ENCODE measurements around the gene CDKN2C.
A peak's percentile ranks its signal among the peaks of the same experiment; 100 is the strongest.

Gene CDKN2C

GRCh38 chr1:50978144-50978851 lies 8.3 kb downstream of the CDKN2C start:
- H3K27ac ChIP-seq (ENCODE audit: low read depth, low read length), result peak overlapping the region; percentile 95
- peaks cover 3 to 67% (median 30%) of the 10 kb centered on the region in 5 donors for H3K4me1 ChIP-seq (ENCODE audit: control insufficient read depth in 5 of 5, insufficient read depth in 5 of 5, low read length in 5 of 5)
- no peaks in the 10 kb centered on the region for H3K27me3 ChIP-seq (ENCODE audit: control insufficient read depth in 5 of 5, insufficient read depth in 4 of 5, low read length in 5 of 5)
- peaks cover 0 to 3% (median 0%) of the 10 kb centered on the region in 5 donors for H3K36me3 ChIP-seq (ENCODE audit: control insufficient read depth in 5 of 5, insufficient read depth in 5 of 5, low read length in 5 of 5)
- peak overlapping the region; percentile 80 to 92 (median 83) for H3K9ac ChIP-seq (ENCODE audit: low read length in 5 of 5)
- peak overlapping the region; percentile 84 to 95 (median 90) for H3K4me3 ChIP-seq (ENCODE audit: low read depth in 1 of 5, low read length in 5 of 5)
- H3K9me3 ChIP-seq (ENCODE audit: control insufficient read depth in 5 of 5, low read length in 5 of 5), result no peaks in the 10 kb centered on the region

GRCh38 chr1:50978852-50979781 lies 9.1 kb downstream of the CDKN2C start:
- Histone ChIP-seq H3K4me3 (ENCODE audit: low read depth in 1 of 5, low read length in 5 of 5) (peak overlapping the region; percentile 84 to 95 (median 90)), H3K27ac (ENCODE audit: low read depth, low read length) (peak overlapping the region; percentile 95)

DNA sequence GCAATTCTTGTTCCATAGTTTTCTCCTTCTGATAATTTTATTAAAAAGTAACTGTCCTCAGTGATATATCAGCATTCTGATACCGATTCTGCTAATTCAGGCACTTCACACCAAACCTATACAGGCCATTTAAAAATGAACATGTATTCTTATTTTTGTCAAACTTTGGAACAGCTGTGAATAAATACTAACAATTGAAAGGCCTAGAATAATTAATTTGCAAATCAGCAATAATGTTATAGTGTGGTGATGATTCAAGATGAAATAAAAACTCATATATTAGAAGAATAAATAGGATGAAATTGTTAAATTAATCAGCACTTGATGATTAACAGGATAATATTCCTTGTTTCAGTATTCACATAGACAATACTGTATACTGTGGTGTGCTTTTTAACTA lies 9.9 kb downstream of the CDKN2C start:
- Histone ChIP-seq H3K4me3 (ENCODE audit: low read depth in 1 of 5, low read length in 5 of 5) (peak overlapping the region in 3 of 5 donors; percentile 9 to 84 (median 26)), H3K27me3 (ENCODE audit: control insufficient read depth in 5 of 5, insufficient read depth in 4 of 5, low read length in 5 of 5) (no peaks in the 10 kb centered on the region), H3K9ac (ENCODE audit: low read length in 5 of 5) (peak overlapping the region in 3 of 5 donors; percentile 30 to 92 (median 85)), H3K9me3 (ENCODE audit: control insufficient read depth in 5 of 5, low read length in 5 of 5) (no peaks in the 10 kb centered on the region), H3K4me1 (ENCODE audit: control insufficient read depth in 5 of 5, insufficient read depth in 5 of 5, low read length in 5 of 5) (peaks cover 3 to 69% (median 32%) of the 10 kb centered on the region in 5 donors), H3K36me3 (ENCODE audit: control insufficient read depth in 5 of 5, insufficient read depth in 5 of 5, low read length in 5 of 5) (no peaks in the 10 kb centered on the region), H3K27ac (ENCODE audit: low read depth, low read length) (peak overlapping the region; percentile 95)

More at GRCh38 chr1:50978852-50979781, 9.1 kb downstream of the CDKN2C start:
- H3K9me3 ChIP-seq (ENCODE audit: control insufficient read depth in 5 of 5, low read length in 5 of 5), result no peaks in the 10 kb centered on the region
- H3K36me3 ChIP-seq (ENCODE audit: control insufficient read depth in 5 of 5, insufficient read depth in 5 of 5, low read length in 5 of 5), result no peaks in the 10 kb centered on the region
- H3K27me3 ChIP-seq (ENCODE audit: control insufficient read depth in 5 of 5, insufficient read depth in 4 of 5, low read length in 5 of 5), result no peaks in the 10 kb centered on the region
- H3K4me1 ChIP-seq (ENCODE audit: control insufficient read depth in 5 of 5, insufficient read depth in 5 of 5, low read length in 5 of 5), result peaks cover 3 to 68% (median 30%) of the 10 kb centered on the region in 5 donors
- H3K9ac ChIP-seq (ENCODE audit: low read length in 5 of 5), result peak overlapping the region; percentile 80 to 92 (median 83)

GRCh38 chr1:50980505-50980904 lies 10.5 kb downstream of the CDKN2C start:
- H3K4me3 ChIP-seq (ENCODE audit: low read depth in 1 of 5, low read length in 5 of 5), result no peak overlapping the region
- peaks cover 3 to 65% (median 33%) of the 10 kb centered on the region in 5 donors for H3K4me1 ChIP-seq (ENCODE audit: control insufficient read depth in 5 of 5, insufficient read depth in 5 of 5, low read length in 5 of 5)

DNA sequence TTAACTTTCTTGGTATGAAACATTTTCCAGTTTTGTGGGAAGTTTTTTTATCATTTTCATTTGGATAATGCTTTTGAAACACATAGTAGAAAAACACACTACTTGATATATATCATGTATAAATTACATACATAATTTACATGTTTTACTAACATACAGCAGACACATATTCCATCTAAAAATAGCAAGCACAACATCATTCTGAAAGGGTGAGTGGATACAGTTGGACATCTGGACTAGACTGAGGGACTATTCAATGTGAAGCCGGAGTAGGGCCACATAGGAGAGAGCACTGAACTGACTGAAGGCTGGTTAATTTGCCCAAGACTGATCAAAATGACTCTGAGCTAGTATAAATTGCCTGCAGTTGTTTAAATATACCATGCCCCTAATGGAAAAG lies 11.7 kb downstream of the CDKN2C start:
- Histone ChIP-seq H3K36me3 (ENCODE audit: control insufficient read depth in 5 of 5, insufficient read depth in 5 of 5, low read length in 5 of 5) (no peaks in the 10 kb centered on the region), H3K27ac (ENCODE audit: low read depth, low read length) (peak overlapping the region; percentile 95), H3K27me3 (ENCODE audit: control insufficient read depth in 5 of 5, insufficient read depth in 4 of 5, low read length in 5 of 5) (no peaks in the 10 kb centered on the region), H3K4me1 (ENCODE audit: control insufficient read depth in 5 of 5, insufficient read depth in 5 of 5, low read length in 5 of 5) (peaks cover 0 to 53% (median 28%) of the 10 kb centered on the region in 5 donors), H3K4me3 (ENCODE audit: low read depth in 1 of 5, low read length in 5 of 5) (peak overlapping the region in 4 of 5 donors; percentile 20 to 37 (median 31)), H3K9ac (ENCODE audit: low read length in 5 of 5) (peak overlapping the region in 3 of 5 donors; percentile 30 to 92 (median 85)), H3K9me3 (ENCODE audit: control insufficient read depth in 5 of 5, low read length in 5 of 5) (no peaks in the 10 kb centered on the region)

More at GRCh38 chr1:50980505-50980904, 10.5 kb downstream of the CDKN2C start:
- H3K27ac ChIP-seq (ENCODE audit: low read depth, low read length), result peak overlapping the region; percentile 95
- H3K9me3 ChIP-seq (ENCODE audit: control insufficient read depth in 5 of 5, low read length in 5 of 5), result no peaks in the 10 kb centered on the region
- H3K36me3 ChIP-seq (ENCODE audit: control insufficient read depth in 5 of 5, insufficient read depth in 5 of 5, low read length in 5 of 5), result no peaks in the 10 kb centered on the region
- H3K9ac ChIP-seq (ENCODE audit: low read length in 5 of 5), result peak overlapping the region in 3 of 5 donors; percentile 4 to 92 (median 85)
- H3K27me3 ChIP-seq (ENCODE audit: control insufficient read depth in 5 of 5, insufficient read depth in 4 of 5, low read length in 5 of 5), result no peaks in the 10 kb centered on the region

DNA sequence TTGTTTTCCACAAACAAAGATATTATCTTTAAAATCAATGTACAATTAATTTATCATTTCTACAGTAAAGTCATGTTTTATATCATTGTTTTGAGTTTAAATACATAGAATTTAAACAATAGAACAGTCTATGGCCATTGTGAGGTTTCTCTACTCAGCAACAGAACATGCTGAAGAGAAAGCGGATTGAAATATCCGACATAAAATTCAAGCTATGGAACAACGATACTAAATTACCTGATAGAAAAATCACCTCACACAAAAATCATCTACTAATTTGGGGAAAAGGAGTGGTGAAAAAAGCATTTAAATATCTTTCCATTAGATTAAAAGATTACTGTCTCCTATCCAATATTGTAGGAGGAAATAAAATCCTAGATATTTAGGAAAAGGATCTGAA lies 12.6 kb downstream of the CDKN2C start:
- Histone ChIP-seq H3K9me3 (ENCODE audit: control insufficient read depth in 5 of 5, low read length in 5 of 5) (no peaks in the 10 kb centered on the region), H3K36me3 (ENCODE audit: control insufficient read depth in 5 of 5, insufficient read depth in 5 of 5, low read length in 5 of 5) (no peaks in the 10 kb centered on the region), H3K4me1 (ENCODE audit: control insufficient read depth in 5 of 5, insufficient read depth in 5 of 5, low read length in 5 of 5) (peaks cover 0 to 49% (median 19%) of the 10 kb centered on the region in 5 donors), H3K4me3 (ENCODE audit: low read depth in 1 of 5, low read length in 5 of 5) (no peak overlapping the region), H3K27ac (ENCODE audit: low read depth, low read length) (peak overlapping the region; percentile 95), H3K9ac (ENCODE audit: low read length in 5 of 5) (peak overlapping the region in 2 of 5 donors; percentile 59 to 85), H3K27me3 (ENCODE audit: control insufficient read depth in 5 of 5, insufficient read depth in 4 of 5, low read length in 5 of 5) (no peaks in the 10 kb centered on the region)

- Histone ChIP-seq H3K4me3 (ENCODE audit: low read depth in 1 of 5, low read length in 5 of 5) (no peak overlapping the region), H3K27me3 (ENCODE audit: control insufficient read depth in 5 of 5, insufficient read depth in 4 of 5, low read length in 5 of 5) (no peaks in the 10 kb centered on the region), H3K9me3 (ENCODE audit: control insufficient read depth in 5 of 5, low read length in 5 of 5) (no peaks in the 10 kb centered on the region), H3K4me1 (ENCODE audit: control insufficient read depth in 5 of 5, insufficient read depth in 5 of 5, low read length in 5 of 5) (peaks cover 0 to 47% (median 15%) of the 10 kb centered on the region in 5 donors), H3K27ac (ENCODE audit: low read depth, low read length) (peak overlapping the region; percentile 95), H3K9ac (ENCODE audit: low read length in 5 of 5) (peak overlapping the region in 3 of 5 donors; percentile 16 to 85 (median 20)), H3K36me3 (ENCODE audit: control insufficient read depth in 5 of 5, insufficient read depth in 5 of 5, low read length in 5 of 5) (no peaks in the 10 kb centered on the region)
Observed at GRCh38 chr1:50983219-50983802, 13.3 kb downstream of the CDKN2C start.

GRCh38 chr1:50985094-50985493 lies 15.0 kb downstream of the CDKN2C start:
- Histone ChIP-seq H3K9me3 (ENCODE audit: control insufficient read depth in 5 of 5, low read length in 5 of 5) (no peaks in the 10 kb centered on the region), H3K36me3 (ENCODE audit: control insufficient read depth in 5 of 5, insufficient read depth in 5 of 5, low read length in 5 of 5) (no peaks in the 10 kb centered on the region), H3K9ac (ENCODE audit: low read length in 5 of 5) (peak overlapping the region in 3 of 5 donors; percentile 16 to 85 (median 32)), H3K4me1 (ENCODE audit: control insufficient read depth in 5 of 5, insufficient read depth in 5 of 5, low read length in 5 of 5) (peaks cover 0 to 36% (median 10%) of the 10 kb centered on the region in 5 donors), H3K4me3 (ENCODE audit: low read depth in 1 of 5, low read length in 5 of 5) (no peak overlapping the region), H3K27ac (ENCODE audit: low read depth, low read length) (peak overlapping the region; percentile 95), H3K27me3 (ENCODE audit: control insufficient read depth in 5 of 5, insufficient read depth in 4 of 5, low read length in 5 of 5) (no peaks in the 10 kb centered on the region)

GRCh38 chr1:50986653-50987052 lies 16.6 kb downstream of the CDKN2C start:
- Histone ChIP-seq H3K9me3 (ENCODE audit: control insufficient read depth in 5 of 5, low read length in 5 of 5) (no peaks in the 10 kb centered on the region), H3K4me3 (ENCODE audit: low read depth in 1 of 5, low read length in 5 of 5) (no peak overlapping the region), H3K27ac (ENCODE audit: low read depth, low read length) (peak overlapping the region; percentile 95), H3K36me3 (ENCODE audit: control insufficient read depth in 5 of 5, insufficient read depth in 5 of 5, low read length in 5 of 5) (no peaks in the 10 kb centered on the region), H3K4me1 (ENCODE audit: control insufficient read depth in 5 of 5, insufficient read depth in 5 of 5, low read length in 5 of 5) (peaks cover 0 to 37% (median 10%) of the 10 kb centered on the region in 5 donors), H3K27me3 (ENCODE audit: control insufficient read depth in 5 of 5, insufficient read depth in 4 of 5, low read length in 5 of 5) (no peaks in the 10 kb centered on the region), H3K9ac (ENCODE audit: low read length in 5 of 5) (no peak overlapping the region)
